H9 (cell line): ENCODE measurements around the gene PCDHGB2. TPM values are rescaled to one million over a fixed set of nuclear protein-coding genes. Genes with fewer than 3 reads are reported as not detected.

Experiments used
- DNase-seq: peaks from one replicate; pipeline ENCODE4 v3.0.0-alpha.2; 2017
- H2AFZ ChIP-seq: one replicate; pipeline ENCODE4 v1.6.1; 2013; ENCODE audit warnings: mild to moderate bottlenecking, low read length, control low read depth, moderate library complexity
- H2AK5ac ChIP-seq: 2 replicates; pipeline ENCODE4 v1.6.1; 2013; ENCODE audit warnings: low read length, control low read depth, mixed read lengths; ENCODE audit not compliant: insufficient read length
- H2BK120ac ChIP-seq: one replicate; pipeline ENCODE4 v1.6.1; 2013; ENCODE audit warnings: low read depth, mild to moderate bottlenecking, low read length, control low read depth, inconsistent platforms; ENCODE audit not compliant: poor library complexity, severe bottlenecking
- H2BK12ac ChIP-seq: 2 replicates; pipeline ENCODE4 v1.6.1; 2013; ENCODE audit warnings: low read length, control low read depth, mixed read lengths, low read depth; ENCODE audit not compliant: insufficient read length
- H2BK15ac ChIP-seq: 2 replicates; pipeline ENCODE4 v1.6.1; 2013; ENCODE audit warnings: low read depth, low read length, control low read depth
- H2BK20ac ChIP-seq: one replicate; pipeline ENCODE4 v1.6.1; 2013; ENCODE audit warnings: low read depth, mild to moderate bottlenecking, low read length, control low read depth, inconsistent platforms; ENCODE audit not compliant: poor library complexity, severe bottlenecking
- H2BK5ac ChIP-seq: 2 replicates; pipeline ENCODE4 v1.6.1; 2013; ENCODE audit warnings: low read length, control low read depth, mixed read lengths; ENCODE audit not compliant: insufficient read length
- H3K14ac ChIP-seq: 2 replicates; pipeline ENCODE4 v1.6.1; 2013; ENCODE audit warnings: low read length, control low read depth; ENCODE audit not compliant: insufficient read depth
- H3K18ac ChIP-seq: 2 replicates; pipeline ENCODE4 v1.6.1; 2013; ENCODE audit warnings: low read depth, mild to moderate bottlenecking, mixed read lengths, low read length, control low read depth; ENCODE audit not compliant: insufficient read length
- H3K23ac ChIP-seq: 2 replicates; pipeline ENCODE4 v1.6.1; 2013; ENCODE audit warnings: low read length, control low read depth, mixed read lengths, low read depth; ENCODE audit not compliant: insufficient read length
- H3K23me2 ChIP-seq: 2 replicates; pipeline ENCODE4 v1.6.1; 2013; ENCODE audit warnings: low read depth, mild to moderate bottlenecking, mixed read lengths, low read length, control low read depth; ENCODE audit not compliant: insufficient read length, poor library complexity, severe bottlenecking
- H3K27ac ChIP-seq: 2 replicates; pipeline ENCODE4 v1.5.1; 2013; ENCODE audit warnings: low read length, control low read depth, mixed read lengths, low read depth; ENCODE audit not compliant: insufficient read length
- H3K27me3 ChIP-seq: 2 replicates; pipeline ENCODE4 v1.6.1; 2013; ENCODE audit warnings: low read length, control low read depth, inconsistent platforms; ENCODE audit not compliant: insufficient read depth
- H3K4ac ChIP-seq: 2 replicates; pipeline ENCODE4 v1.6.1; 2013; ENCODE audit warnings: low read depth, mild to moderate bottlenecking, control low read depth, inconsistent platforms, low read length, moderate library complexity
- H3K4me1 ChIP-seq: 2 replicates; pipeline ENCODE4 v1.6.1; 2013; ENCODE audit warnings: low read length, control low read depth, inconsistent platforms; ENCODE audit not compliant: insufficient read depth
- H3K4me2 ChIP-seq: 2 replicates; pipeline ENCODE4 v1.6.1; 2013; ENCODE audit warnings: low read length, control low read depth, mixed read lengths; ENCODE audit not compliant: insufficient read length, insufficient read depth
- H3K56ac ChIP-seq: 2 replicates; pipeline ENCODE4 v1.6.1; 2013; ENCODE audit warnings: low read depth, mild to moderate bottlenecking, mixed read lengths, low read length, control low read depth; ENCODE audit not compliant: insufficient read length
- H3K79me1 ChIP-seq: 2 replicates; pipeline ENCODE4 v1.6.1; 2013; ENCODE audit warnings: low read depth, mild to moderate bottlenecking, moderate library complexity, low read length, control low read depth, inconsistent platforms; ENCODE audit not compliant: insufficient read depth, poor library complexity, severe bottlenecking
- H3K79me2 ChIP-seq: 2 replicates; pipeline ENCODE4 v1.6.1; 2013; ENCODE audit warnings: low read length, control low read depth, inconsistent platforms; ENCODE audit not compliant: insufficient read depth
- H3K9ac ChIP-seq: 2 replicates; pipeline ENCODE4 v1.6.1; 2013; ENCODE audit warnings: low read length, control low read depth, mixed read lengths; ENCODE audit not compliant: insufficient read length; ENCODE audit errors: extremely low read depth
- H3K9me3 ChIP-seq: one replicate; pipeline ENCODE4 v1.6.1; 2013; ENCODE audit warnings: low read depth, low read length, inconsistent platforms; ENCODE audit not compliant: control insufficient read depth
- H3T11ph ChIP-seq: one replicate; pipeline ENCODE4 v1.6.1; 2013; ENCODE audit warnings: mild to moderate bottlenecking, low read length, control low read depth, inconsistent platforms
- H4K20me1 ChIP-seq: one replicate; pipeline ENCODE4 v1.6.1; 2013; ENCODE audit not compliant: control insufficient read depth, insufficient read length, insufficient read depth
- H4K5ac ChIP-seq: 2 replicates; pipeline ENCODE4 v1.6.1; 2013; ENCODE audit warnings: low read depth, mild to moderate bottlenecking, mixed read lengths, low read length, control low read depth; ENCODE audit not compliant: insufficient read length
- H4K8ac ChIP-seq: replicated peaks from 2 replicates; pipeline ENCODE4 v1.6.1; 2013; ENCODE audit warnings: low read length, control low read depth, mixed read lengths, low read depth; ENCODE audit not compliant: insufficient read length
- H4K91ac ChIP-seq: 2 replicates; pipeline ENCODE4 v1.6.1; 2013; ENCODE audit warnings: low read depth, mild to moderate bottlenecking, moderate library complexity, mixed read lengths, low read length, control low read depth; ENCODE audit not compliant: insufficient read length
- H3K27ac Mint-ChIP-seq, 3 experiments: 2 replicates in 2 of 3; 3 replicates in 1 of 3; pipeline ENCODE4 v1.8.0; 2020 to 2021; ENCODE audit warnings: mixed read lengths in 3 of 3, mild to moderate bottlenecking in 1 of 3, moderate library complexity in 1 of 3
- H3K27me3 Mint-ChIP-seq: 2 replicates; pipeline ENCODE4 v1.8.0; 2021; ENCODE audit warnings: low read depth, mild to moderate bottlenecking, moderate library complexity, mixed read lengths
- H3K36me3 Mint-ChIP-seq, 3 experiments: 2 replicates in 2 of 3; 3 replicates in 1 of 3; pipeline ENCODE4 v1.8.0; 2020 to 2021; ENCODE audit warnings: low read depth in 3 of 3, mixed read lengths in 3 of 3; ENCODE audit not compliant: insufficient read depth in 1 of 3
- H3K4me1 Mint-ChIP-seq, 2 experiments: 2 replicates each; pipeline ENCODE4 v1.8.0; 2020; ENCODE audit warnings: mixed read lengths in 2 of 2
- H3K4me3 Mint-ChIP-seq, 2 experiments: 2 replicates in 1 of 2; 3 replicates in 1 of 2; pipeline ENCODE4 v1.8.0; 2020 to 2021; ENCODE audit warnings: mild to moderate bottlenecking in 2 of 2, mixed read lengths in 2 of 2, moderate library complexity in 1 of 2
- H3K9me3 Mint-ChIP-seq, 2 experiments: 2 replicates in 1 of 2; 3 replicates in 1 of 2; pipeline ENCODE4 v1.8.0; 2020; ENCODE audit warnings: mild to moderate bottlenecking in 2 of 2, mixed read lengths in 2 of 2, moderate library complexity in 1 of 2
- WGBS: extraction: QIAGEN DNeasy Blood & Tissue Kit; methylation state at CpG from one replicate; pipeline ENCODE4 v1.1.7; 2013; ENCODE audit warnings: missing lambda C conversion rate, low lambda C conversion rate, mixed read lengths; ENCODE audit not compliant: insufficient read length; ENCODE audit errors: extremely low coverage; 5-methylcytosine and 5-hydroxymethylcytosine counted together
- total RNA-seq: library from RNA; stranded (reverse); gene quantifications from 2 replicates; pipeline ENCODE4 v1.2.1, GENCODE V29; 2021
- TF ChIP-seq, protein P1 (sequence below): fragments of 200-600 bp; sonication (generic); conservative IDR thresholded peaks from 3 replicates; pipeline ENCODE4 v1.8.0; 2021; ENCODE audit warnings: antibody characterized with exemption, mild to moderate bottlenecking

PCDHGB2 gene
- total RNA-seq, 1 experiment from 2014 or later: 3.8 TPM

DNA sequence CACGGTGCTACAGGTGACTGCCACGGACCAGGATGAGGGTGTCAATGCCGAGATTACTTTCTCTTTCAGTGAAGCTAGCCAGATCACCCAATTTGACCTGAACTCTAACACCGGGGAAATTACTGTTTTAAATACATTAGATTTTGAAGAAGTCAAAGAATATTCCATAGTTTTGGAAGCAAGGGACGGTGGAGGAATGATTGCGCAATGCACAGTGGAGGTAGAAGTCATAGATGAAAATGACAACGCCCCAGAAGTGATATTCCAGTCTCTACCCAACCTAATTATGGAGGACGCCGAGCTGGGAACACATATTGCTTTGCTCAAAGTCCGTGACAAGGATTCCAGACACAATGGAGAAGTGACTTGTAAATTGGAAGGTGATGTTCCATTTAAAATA, 28.9 kb downstream of the PCDHGB2 start:
- Histone ChIP-seq H3T11ph (no peak overlapping the region), H2BK12ac (no peak overlapping the region), H3K4me2 (no peak overlapping the region), H4K5ac (no peak overlapping the region), H3K79me2 (no peaks in the 10 kb centered on the region), H3K79me1 (no peaks in the 10 kb centered on the region), H4K91ac (no peak overlapping the region), H3K9me3 (peaks cover 41% of the 10 kb centered on the region), H4K20me1 (no peaks in the 10 kb centered on the region), H3K23ac (no peak overlapping the region), H3K9ac (no peak overlapping the region), H3K23me2 (no peaks in the 10 kb centered on the region), H2BK120ac (no peak overlapping the region), H2BK15ac (no peak overlapping the region), H2BK5ac (no peak overlapping the region), H3K56ac (no peak overlapping the region), H3K27me3 (no peaks in the 10 kb centered on the region), H2AK5ac (no peak overlapping the region), H3K4me1 (0 out of 2 replicates have a peak, but pooled peaks cover 2% of the 10 kb centered on the region), H4K8ac (no peak overlapping the region), H3K14ac (no peak overlapping the region), H3K27ac (no peak overlapping the region), H2AFZ (no peak overlapping the region), H2BK20ac (no peak overlapping the region), H3K4ac (no peak overlapping the region), H3K18ac (no peak overlapping the region)
- H3K4me3 Mint-ChIP-seq: no peak overlapping the region
- peaks cover 69 to 74% of the 10 kb centered on the region in 2 experiments for H3K9me3 Mint-ChIP-seq
- peaks cover 23 to 62% (median 43%) of the 10 kb centered on the region in 3 experiments for H3K36me3 Mint-ChIP-seq
- no CpG with 5 or more reads among the region's 10 CpGs for WGBS
- peaks cover 13% of the 10 kb centered on the region for H3K27me3 Mint-ChIP-seq
- TF ChIP-seq, protein P1, sequence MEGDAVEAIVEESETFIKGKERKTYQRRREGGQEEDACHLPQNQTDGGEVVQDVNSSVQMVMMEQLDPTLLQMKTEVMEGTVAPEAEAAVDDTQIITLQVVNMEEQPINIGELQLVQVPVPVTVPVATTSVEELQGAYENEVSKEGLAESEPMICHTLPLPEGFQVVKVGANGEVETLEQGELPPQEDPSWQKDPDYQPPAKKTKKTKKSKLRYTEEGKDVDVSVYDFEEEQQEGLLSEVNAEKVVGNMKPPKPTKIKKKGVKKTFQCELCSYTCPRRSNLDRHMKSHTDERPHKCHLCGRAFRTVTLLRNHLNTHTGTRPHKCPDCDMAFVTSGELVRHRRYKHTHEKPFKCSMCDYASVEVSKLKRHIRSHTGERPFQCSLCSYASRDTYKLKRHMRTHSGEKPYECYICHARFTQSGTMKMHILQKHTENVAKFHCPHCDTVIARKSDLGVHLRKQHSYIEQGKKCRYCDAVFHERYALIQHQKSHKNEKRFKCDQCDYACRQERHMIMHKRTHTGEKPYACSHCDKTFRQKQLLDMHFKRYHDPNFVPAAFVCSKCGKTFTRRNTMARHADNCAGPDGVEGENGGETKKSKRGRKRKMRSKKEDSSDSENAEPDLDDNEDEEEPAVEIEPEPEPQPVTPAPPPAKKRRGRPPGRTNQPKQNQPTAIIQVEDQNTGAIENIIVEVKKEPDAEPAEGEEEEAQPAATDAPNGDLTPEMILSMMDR: no peak
- no peak overlapping the region for H3K27ac Mint-ChIP-seq
- no peaks in the 10 kb centered on the region for H3K4me1 Mint-ChIP-seq
- no peak for DNase-seq
